ENCODE measurements around the gene SGCB. TPM values are rescaled to one million over a fixed set of nuclear protein-coding genes. Genes with fewer than 3 reads are reported as not detected.
A peak's percentile ranks its signal among the peaks of the same experiment; 100 is the strongest.

Gene SGCB
- total and polyA plus RNA-seq, 2 donors (not counting 1 experiment from before 2014, with no cell fraction given) = 45.9 to 72.2 TPM

DNA sequence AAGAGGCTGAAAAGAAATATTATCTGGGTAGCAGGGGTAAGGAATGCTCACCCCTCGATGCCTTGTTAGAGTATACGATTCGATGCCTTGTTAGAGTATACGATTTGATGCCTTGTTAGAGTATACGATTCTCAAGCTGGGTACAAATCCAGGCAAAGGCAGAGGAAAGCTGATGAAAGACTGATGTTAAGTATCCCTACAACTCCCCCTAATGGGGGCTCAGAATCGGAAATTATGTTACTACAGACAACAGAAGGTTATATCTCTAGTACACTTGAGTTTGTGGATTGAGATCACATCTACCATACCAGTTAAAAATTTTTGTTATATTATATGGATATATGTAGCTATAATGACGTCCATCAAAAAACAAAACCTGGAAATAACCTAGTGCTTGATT, 22.7 kb downstream of the SGCB start:
- peak; percentile 5 to 21 for DNase-seq (ENCODE audit: low read depth in 2 of 2)

DNA sequence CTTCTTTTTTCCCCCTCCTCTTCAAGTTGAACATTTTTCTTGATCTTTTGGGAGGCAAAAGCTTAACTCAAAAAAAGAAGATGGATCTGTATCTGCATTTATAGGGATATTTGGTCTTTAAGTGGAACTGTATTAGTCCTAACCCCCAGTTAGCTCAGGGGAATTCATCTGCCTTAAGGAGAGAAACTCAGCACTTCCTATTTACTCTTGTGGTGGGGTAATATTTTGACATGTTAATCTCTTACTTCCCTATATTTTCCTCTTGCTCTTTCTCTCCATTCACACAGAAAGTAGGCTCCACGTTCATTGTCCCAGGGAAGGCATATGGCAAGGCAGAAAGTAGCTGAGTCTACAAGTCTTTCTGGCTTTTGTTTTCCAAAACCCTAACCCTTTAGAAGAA, 23.2 kb downstream of the SGCB start:
- Histone ChIP-seq H3K9me3 (ENCODE audit: control insufficient read depth, insufficient read depth, low read depth, low read length) (no peaks in the 10 kb centered on the region), H3K4me2 (ENCODE audit: extremely low read depth, insufficient read depth, low read length) (no peak overlapping the region), H3K36me3 (ENCODE audit: control insufficient read depth, insufficient read depth, low read length) (no peaks in the 10 kb centered on the region), H2AFZ (ENCODE audit: low read length) (no peak overlapping the region), H3K79me2 (ENCODE audit: control insufficient read depth, insufficient read depth, low read length) (no peaks in the 10 kb centered on the region), H3K9ac (ENCODE audit: insufficient read depth, low read length) (no peak overlapping the region), H4K20me1 (ENCODE audit: control insufficient read depth, extremely low read depth, insufficient read depth, low read length) (no peaks in the 10 kb centered on the region), H3K27me3 (ENCODE audit: control insufficient read depth, insufficient read depth, low read length) (no peaks in the 10 kb centered on the region), H3K4me3 (replicated peaks in 1 of 4; ENCODE audit: control extremely low read depth in 1 of 4, insufficient read depth in 1 of 4, low read depth in 3 of 4, low read length in 4 of 4) (no peak overlapping the region), H3K4me1 (ENCODE audit: control insufficient read depth, extremely low read depth, insufficient read depth, low read length) (no peaks in the 10 kb centered on the region), H3K27ac (ENCODE audit: insufficient read depth, low read length) (no peak overlapping the region)
- TF ChIP-seq, protein P1, sequence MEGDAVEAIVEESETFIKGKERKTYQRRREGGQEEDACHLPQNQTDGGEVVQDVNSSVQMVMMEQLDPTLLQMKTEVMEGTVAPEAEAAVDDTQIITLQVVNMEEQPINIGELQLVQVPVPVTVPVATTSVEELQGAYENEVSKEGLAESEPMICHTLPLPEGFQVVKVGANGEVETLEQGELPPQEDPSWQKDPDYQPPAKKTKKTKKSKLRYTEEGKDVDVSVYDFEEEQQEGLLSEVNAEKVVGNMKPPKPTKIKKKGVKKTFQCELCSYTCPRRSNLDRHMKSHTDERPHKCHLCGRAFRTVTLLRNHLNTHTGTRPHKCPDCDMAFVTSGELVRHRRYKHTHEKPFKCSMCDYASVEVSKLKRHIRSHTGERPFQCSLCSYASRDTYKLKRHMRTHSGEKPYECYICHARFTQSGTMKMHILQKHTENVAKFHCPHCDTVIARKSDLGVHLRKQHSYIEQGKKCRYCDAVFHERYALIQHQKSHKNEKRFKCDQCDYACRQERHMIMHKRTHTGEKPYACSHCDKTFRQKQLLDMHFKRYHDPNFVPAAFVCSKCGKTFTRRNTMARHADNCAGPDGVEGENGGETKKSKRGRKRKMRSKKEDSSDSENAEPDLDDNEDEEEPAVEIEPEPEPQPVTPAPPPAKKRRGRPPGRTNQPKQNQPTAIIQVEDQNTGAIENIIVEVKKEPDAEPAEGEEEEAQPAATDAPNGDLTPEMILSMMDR (conservative IDR thresholded peaks at IDR 0.05 in 1 of 2, IDR thresholded peaks at IDR 0.05 in 1 of 2; ENCODE audit: low read depth in 1 of 2, low read length in 2 of 2) = no peak
- no peak for TF ChIP-seq EZH2 (IDR thresholded peaks at IDR 0.05; ENCODE audit: low read length, missing control alignments)
- no peak for DNase-seq (ENCODE audit: low read depth in 2 of 2)

More for the DNA sequence above, 22.7 kb downstream of the SGCB start:
- H3K9me3 ChIP-seq (ENCODE audit: control insufficient read depth, insufficient read depth, low read depth, low read length) = no peaks in the 10 kb centered on the region
- H3K9ac ChIP-seq (ENCODE audit: insufficient read depth, low read length) = no peak overlapping the region
- H3K36me3 ChIP-seq (ENCODE audit: control insufficient read depth, insufficient read depth, low read length) = no peaks in the 10 kb centered on the region
- H3K27me3 ChIP-seq (ENCODE audit: control insufficient read depth, insufficient read depth, low read length) = no peaks in the 10 kb centered on the region
- no peak overlapping the region for H3K4me2 ChIP-seq (ENCODE audit: extremely low read depth, insufficient read depth, low read length)
- H3K4me3 ChIP-seq (replicated peaks in 1 of 4; ENCODE audit: control extremely low read depth in 1 of 4, insufficient read depth in 1 of 4, low read depth in 3 of 4, low read length in 4 of 4) = no peak overlapping the region
- H3K4me1 ChIP-seq (ENCODE audit: control insufficient read depth, extremely low read depth, insufficient read depth, low read length) = no peaks in the 10 kb centered on the region
- H4K20me1 ChIP-seq (ENCODE audit: control insufficient read depth, extremely low read depth, insufficient read depth, low read length) = no peaks in the 10 kb centered on the region
- no peak overlapping the region for H3K27ac ChIP-seq (ENCODE audit: insufficient read depth, low read length)
- no peaks in the 10 kb centered on the region for H3K79me2 ChIP-seq (ENCODE audit: control insufficient read depth, insufficient read depth, low read length)
- H2AFZ ChIP-seq (ENCODE audit: low read length) = no peak overlapping the region
- TF ChIP-seq, protein P1 (conservative IDR thresholded peaks at IDR 0.05 in 1 of 2, IDR thresholded peaks at IDR 0.05 in 1 of 2; ENCODE audit: low read depth in 1 of 2, low read length in 2 of 2) = peak in 1 of 2 donors; percentile 10
- no peak for TF ChIP-seq EZH2 (IDR thresholded peaks at IDR 0.05; ENCODE audit: low read length, missing control alignments)

DNA sequence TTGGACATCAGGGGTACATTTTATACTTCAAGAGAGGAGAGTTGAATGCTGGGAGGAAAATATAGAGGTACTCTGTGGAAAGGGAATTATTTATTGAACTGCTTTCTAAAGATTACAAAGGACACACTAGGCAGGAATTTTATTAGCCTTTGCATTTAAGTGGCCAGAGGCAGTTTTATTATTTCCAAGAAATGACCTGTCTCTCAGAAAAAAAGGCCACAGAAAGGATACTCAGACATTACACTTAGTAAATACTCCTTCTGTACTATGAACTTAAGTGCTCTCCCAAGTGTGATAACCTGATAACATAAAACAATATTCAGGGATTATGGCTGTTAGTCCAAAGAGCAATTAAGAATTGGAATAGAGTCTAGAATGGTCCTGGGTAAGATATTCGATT, 25.4 kb downstream of the SGCB start:
- Histone ChIP-seq H3K27ac (ENCODE audit: insufficient read depth, low read length) (no peak overlapping the region), H2AFZ (ENCODE audit: low read length) (no peak overlapping the region), H3K4me3 (replicated peaks in 1 of 4; ENCODE audit: control extremely low read depth in 1 of 4, insufficient read depth in 1 of 4, low read depth in 3 of 4, low read length in 4 of 4) (no peak overlapping the region), H3K79me2 (ENCODE audit: control insufficient read depth, insufficient read depth, low read length) (no peaks in the 10 kb centered on the region), H3K9me3 (ENCODE audit: control insufficient read depth, insufficient read depth, low read depth, low read length) (no peaks in the 10 kb centered on the region), H3K36me3 (ENCODE audit: control insufficient read depth, insufficient read depth, low read length) (no peaks in the 10 kb centered on the region), H3K4me1 (ENCODE audit: control insufficient read depth, extremely low read depth, insufficient read depth, low read length) (no peaks in the 10 kb centered on the region), H4K20me1 (ENCODE audit: control insufficient read depth, extremely low read depth, insufficient read depth, low read length) (no peaks in the 10 kb centered on the region), H3K9ac (ENCODE audit: insufficient read depth, low read length) (no peak overlapping the region), H3K4me2 (ENCODE audit: extremely low read depth, insufficient read depth, low read length) (no peak overlapping the region), H3K27me3 (ENCODE audit: control insufficient read depth, insufficient read depth, low read length) (no peaks in the 10 kb centered on the region)
- no peak for DNase-seq (ENCODE audit: low read depth in 2 of 2)
- no peak for TF ChIP-seq EZH2 (IDR thresholded peaks at IDR 0.05; ENCODE audit: low read length, missing control alignments)
- TF ChIP-seq, protein P1 (conservative IDR thresholded peaks at IDR 0.05 in 1 of 2, IDR thresholded peaks at IDR 0.05 in 1 of 2; ENCODE audit: low read depth in 1 of 2, low read length in 2 of 2) = no peak

Data from fibroblast of lung (primary cell).